Endothelial cell of umbilical vein (primary cell): ENCODE data around the gene SYNPO2L. TPM values are rescaled to one million over a fixed set of nuclear protein-coding genes. Genes with fewer than 3 reads are reported as not detected.

Source experiments
- BruUV-seq: library from RNA; stranded (reverse); fragments of 400-500 nt; replicated peaks from 2 replicates; lab custom pipeline; 2021; lab: Mats Ljungman, UMichigan
- CTCF ChIA-PET: fragments of 300-600, 350-600 bp; sonication (Branson Sonifier 250); formaldehyde crosslinking; loops from one replicate; lab custom pipeline; 2021; ENCODE audit warnings: antibody characterized with exemption, inconsistent platforms; lab: Charles Lee
- POLR2A ChIA-PET: fragments of 300-600, 350-600 bp; sonication (Branson Sonifier 250); formaldehyde crosslinking; loops from one replicate; lab custom pipeline; 2021; ENCODE audit warnings: antibody characterized with exemption, inconsistent platforms; lab: Charles Lee
- DNase-seq: peaks from one replicate; pipeline ENCODE4 v3.0.0-alpha.2; 2011; ENCODE audit warnings: low read depth, low spot score
- FAIRE-seq: peaks from 2 replicates; lab custom pipeline; 2011; peaks lifted over from hg19 to GRCh38; lab: Jason Lieb, UNC
- H2AFZ ChIP-seq: 2 replicates; pipeline ENCODE4 v1.6.0; 2012; ENCODE audit warnings: low read depth, low read length, control low read depth, inconsistent platforms
- H3K27ac ChIP-seq: 2 replicates; pipeline ENCODE4 v1.5.1; 2011; ENCODE audit warnings: low read depth, mild to moderate bottlenecking, control low read depth, low read length, moderate library complexity; ENCODE audit not compliant: insufficient read depth
- H3K27me3 ChIP-seq, 2 experiments: 2 replicates each; pipeline versions ENCODE4 v1.6.0 to v1.6.1; 2011; ENCODE audit warnings: low read length in 2 of 2, mixed read lengths in 1 of 2; ENCODE audit not compliant: control insufficient read depth in 2 of 2, insufficient read depth in 2 of 2
- H3K36me3 ChIP-seq, 2 experiments: 2 replicates in 1 of 2; 3 replicates in 1 of 2; pipeline ENCODE4 v1.5.1; 2011; ENCODE audit warnings: low read length in 2 of 2, mild to moderate bottlenecking in 1 of 2, moderate library complexity in 1 of 2; ENCODE audit not compliant: control insufficient read depth in 2 of 2, insufficient read depth in 2 of 2; ENCODE audit errors: extremely low read depth in 1 of 2
- H3K4me1 ChIP-seq: 3 replicates; pipeline ENCODE4 v1.5.1; 2011; ENCODE audit warnings: mild to moderate bottlenecking, low read length; ENCODE audit not compliant: control insufficient read depth, insufficient read depth; ENCODE audit errors: extremely low read depth
- H3K4me2 ChIP-seq: 2 replicates; pipeline ENCODE4 v1.6.1; 2011; ENCODE audit warnings: low read length, control low read depth, mixed read lengths; ENCODE audit not compliant: insufficient read depth
- H3K4me3 ChIP-seq, 3 experiments: fragments of 200-600 bp in 1 of 3; sonication (generic), shearing (Covaris generic) in 1 of 3; replicated peaks in 1 of 3; 2 replicates each; pipeline ENCODE4 v1.5.1; 2011 to 2016; ENCODE audit warnings: control low read depth in 3 of 3, low read length in 3 of 3, mild to moderate bottlenecking in 2 of 3, inconsistent platforms in 1 of 3, low read depth in 1 of 3, moderate library complexity in 1 of 3; ENCODE audit not compliant: insufficient read depth in 1 of 3
- H3K79me2 ChIP-seq: 2 replicates; pipeline ENCODE4 v1.6.0; 2012; ENCODE audit warnings: low read length, inconsistent platforms; ENCODE audit not compliant: control insufficient read depth, insufficient read depth
- H3K9ac ChIP-seq: replicated peaks from 2 replicates; pipeline ENCODE3; 2011; ENCODE audit warnings: low read length, control low read depth; ENCODE audit not compliant: insufficient read depth; ENCODE audit errors: extremely low read depth
- H3K9me1 ChIP-seq: replicated peaks from 3 replicates; pipeline ENCODE4 v1.6.0; 2011; ENCODE audit warnings: mild to moderate bottlenecking, low read length; ENCODE audit not compliant: control insufficient read depth, insufficient read depth; ENCODE audit errors: extremely low read depth
- H3K9me3 ChIP-seq: replicated peaks from 2 replicates; pipeline ENCODE4 v1.5.1; 2012; ENCODE audit warnings: low read length, inconsistent platforms; ENCODE audit not compliant: control insufficient read depth, insufficient read depth
- H4K20me1 ChIP-seq: replicated peaks from 2 replicates; pipeline ENCODE3; 2011; ENCODE audit warnings: mild to moderate bottlenecking, low read length; ENCODE audit not compliant: control insufficient read depth, insufficient read depth; ENCODE audit errors: extremely low read depth
- CTCF ChIP-seq, 2 donors: IDR thresholded peaks; 1 replicate in 1 of 2; 2 replicates in 1 of 2; pipeline ENCODE4 v1.5.1; 2011; ENCODE audit warnings: low read length in 2 of 2, mild to moderate bottlenecking in 2 of 2, moderate library complexity in 2 of 2, control low read depth in 1 of 2, inconsistent platforms in 1 of 2, low read depth in 1 of 2; ENCODE audit not compliant: insufficient read depth in 1 of 2; ENCODE audit errors: extremely low read depth in 1 of 2
- EZH2 ChIP-seq: IDR thresholded peaks from 2 replicates; pipeline ENCODE4 v1.6.1; 2012; ENCODE audit warnings: borderline replicate concordance, low read depth, mild to moderate bottlenecking, moderate library complexity, low read length, inconsistent platforms; ENCODE audit not compliant: severe bottlenecking
- FOS ChIP-seq: IDR thresholded peaks from 2 replicates; pipeline ENCODE4 v1.6.1; 2011; ENCODE audit warnings: mild to moderate bottlenecking, low read length, moderate library complexity, borderline replicate concordance; ENCODE audit not compliant: insufficient read depth
- GATA2 ChIP-seq: IDR thresholded peaks from 2 replicates; pipeline ENCODE4 v1.7.0; 2011; ENCODE audit warnings: low read depth, mild to moderate bottlenecking, moderate library complexity, mixed read lengths, low read length; ENCODE audit not compliant: insufficient read length, insufficient read depth
- JUN ChIP-seq: IDR thresholded peaks from 2 replicates; pipeline ENCODE4 v1.6.1; 2011; ENCODE audit warnings: borderline replicate concordance, low read depth; ENCODE audit not compliant: insufficient read length, insufficient read depth
- MAX ChIP-seq: IDR thresholded peaks from 2 replicates; pipeline ENCODE4 v1.6.1; 2011; ENCODE audit not compliant: insufficient read depth, insufficient read length
- MYC ChIP-seq: IDR thresholded peaks from one replicate; pipeline ENCODE4 v1.6.1; 2011; ENCODE audit warnings: mild to moderate bottlenecking, low read depth, low read length
- POLR2A ChIP-seq: IDR thresholded peaks from 2 replicates; pipeline ENCODE4 v1.6.1; 2012; ENCODE audit warnings: low read depth, mild to moderate bottlenecking, control low read depth, low read length
- POLR2AphosphoS5 ChIP-seq: IDR thresholded peaks from 2 replicates; pipeline ENCODE4 v1.6.1; 2012; ENCODE audit warnings: low read depth, mild to moderate bottlenecking, control low read depth, low read length, moderate library complexity; ENCODE audit not compliant: insufficient read depth
- dilution Hi-C: fragments of 300-500 bp; cut with MboI; formaldehyde crosslinking; loops from one replicate; pipeline ENCODE4 v1.15.0; 2019; ENCODE audit warnings: low sequenced_read_pairs; ENCODE audit not compliant: extremely low pct_ligation_motif_present
- intact Hi-C: fragments of 100-400 bp; cut with micrococcal nuclease; formaldehyde crosslinking; loops from one replicate; pipeline ENCODE4 v1.10.0; 2022
- polyA plus RNA-seq, 4 experiments: library from polyadenylated mRNA; depleted of rRNA in 3 of 4; stranded (reverse) in 3 of 4; unstranded in 1 of 4; fragments of >200 nt; gene quantifications; 2 replicates each; pipeline versions ENCODE4 v1.2.1 to v1.2.3, GENCODE V29; 2011 to 2012; ENCODE audit warnings: missing spikeins in 1 of 4
- total RNA-seq: library from RNA; stranded (reverse); gene quantifications from 2 replicates; pipeline ENCODE4 v1.2.3, GENCODE V29; 2021

SYNPO2L gene
- total and polyA plus RNA-seq, 2 donors (not counting 3 experiments of a cell fraction or from before 2014, with no cell fraction given), result not detected

- no peak overlapping the region for H3K4me3 ChIP-seq
- DNase-seq (no peak), FAIRE-seq (no peak)
- H3K27ac ChIP-seq, result no peak overlapping the region
- peaks cover 2% of the 10 kb centered on the region for H3K4me1 ChIP-seq
- no peak overlapping the region for H3K4me2 ChIP-seq
- H3K9ac ChIP-seq, result no peak overlapping the region
- dilution Hi-C loops, result no loop called here
- intact Hi-C loops, result no loop called here
- POLR2A ChIA-PET, result no interaction called here
- peaks cover 0 to 8% of the 10 kb centered on the region in 2 experiments for H3K27me3 ChIP-seq
- H4K20me1 ChIP-seq, result no peaks in the 10 kb centered on the region
- no peaks in the 10 kb centered on the region for H3K9me1 ChIP-seq
- no peaks in the 10 kb centered on the region for H3K36me3 ChIP-seq
- no peaks in the 10 kb centered on the region for H3K9me3 ChIP-seq
- H3K79me2 ChIP-seq, result no peaks in the 10 kb centered on the region
- TF ChIP-seq POLR2A, result no peak
- no peak for TF ChIP-seq FOS
- no peak for TF ChIP-seq CTCF (IDR thresholded peaks at IDR 0.05; ENCODE audit: extremely low read depth in 1 of 2, insufficient read depth in 1 of 2, low read depth in 1 of 2, low read length in 2 of 2)
- no peak for TF ChIP-seq EZH2
- no peak for TF ChIP-seq MAX
- TF ChIP-seq MYC, result no peak
- no peak for TF ChIP-seq GATA2
- no peak for TF ChIP-seq POLR2AphosphoS5
- no peak for TF ChIP-seq JUN
- no TSS peak for BruUV-seq
- no peak overlapping the region for H2AFZ ChIP-seq
- CTCF ChIA-PET, result interaction anchor here (1.9 kb wide), 1 partner anchor 120 kb away, joined by 6 read pairs; no protein-coding TSS in a partner anchor
Measured at GRCh38 chr10:73649876-73650536, 5.8 kb downstream of the SYNPO2L start.
